VCaP (cell line): ENCODE results near the gene ZFYVE28.
A peak's percentile ranks its signal among the peaks of the same experiment; 100 is the strongest.
"Not testable (repeated sequence)": the region's sequence is repeated elsewhere in the genome, so short reads cannot be mapped to it uniquely, and the experiment has no call there.

Source experiments
- H3K27ac ChIP-seq: fragments of 450-650 bp; 2 replicates; pipeline ENCODE4 v1.5.1; 2017
- TF ChIP-seq, protein P1 (sequence below): fragments of 450-650 bp; conservative IDR thresholded peaks from 2 replicates; pipeline ENCODE4 v1.5.1; 2017; ENCODE audit warnings: mild to moderate bottlenecking, moderate library complexity

ZFYVE28 gene

GRCh38 chr4:2417765-2418649 lies at the start of gene ZFYVE28:
Gene ZFYVE28, minus strand, starts transcription at chr4:2418645. Its CDS starts 322 bp downstream, at chr4:2418323.
- TF ChIP-seq, protein P1, sequence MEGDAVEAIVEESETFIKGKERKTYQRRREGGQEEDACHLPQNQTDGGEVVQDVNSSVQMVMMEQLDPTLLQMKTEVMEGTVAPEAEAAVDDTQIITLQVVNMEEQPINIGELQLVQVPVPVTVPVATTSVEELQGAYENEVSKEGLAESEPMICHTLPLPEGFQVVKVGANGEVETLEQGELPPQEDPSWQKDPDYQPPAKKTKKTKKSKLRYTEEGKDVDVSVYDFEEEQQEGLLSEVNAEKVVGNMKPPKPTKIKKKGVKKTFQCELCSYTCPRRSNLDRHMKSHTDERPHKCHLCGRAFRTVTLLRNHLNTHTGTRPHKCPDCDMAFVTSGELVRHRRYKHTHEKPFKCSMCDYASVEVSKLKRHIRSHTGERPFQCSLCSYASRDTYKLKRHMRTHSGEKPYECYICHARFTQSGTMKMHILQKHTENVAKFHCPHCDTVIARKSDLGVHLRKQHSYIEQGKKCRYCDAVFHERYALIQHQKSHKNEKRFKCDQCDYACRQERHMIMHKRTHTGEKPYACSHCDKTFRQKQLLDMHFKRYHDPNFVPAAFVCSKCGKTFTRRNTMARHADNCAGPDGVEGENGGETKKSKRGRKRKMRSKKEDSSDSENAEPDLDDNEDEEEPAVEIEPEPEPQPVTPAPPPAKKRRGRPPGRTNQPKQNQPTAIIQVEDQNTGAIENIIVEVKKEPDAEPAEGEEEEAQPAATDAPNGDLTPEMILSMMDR = no peak
- H3K27ac ChIP-seq = peak within 1 kb of the TSS; percentile 66

GRCh38 chr4:2465544-2465943 lies 47.1 kb upstream of the ZFYVE28 start:
- H3K27ac ChIP-seq = not testable (repeated sequence)

- TF ChIP-seq, protein P1 = no peak
- H3K27ac ChIP-seq = no peak overlapping the region
Measured at GRCh38 chr4:2465032-2465431, 46.6 kb upstream of the ZFYVE28 start.

- TF ChIP-seq, protein P1 = peak; percentile 50
- peak overlapping the region; percentile 82 for H3K27ac ChIP-seq
Measured at GRCh38 chr4:2462992-2463762, 44.7 kb upstream of the ZFYVE28 start.

DNA sequence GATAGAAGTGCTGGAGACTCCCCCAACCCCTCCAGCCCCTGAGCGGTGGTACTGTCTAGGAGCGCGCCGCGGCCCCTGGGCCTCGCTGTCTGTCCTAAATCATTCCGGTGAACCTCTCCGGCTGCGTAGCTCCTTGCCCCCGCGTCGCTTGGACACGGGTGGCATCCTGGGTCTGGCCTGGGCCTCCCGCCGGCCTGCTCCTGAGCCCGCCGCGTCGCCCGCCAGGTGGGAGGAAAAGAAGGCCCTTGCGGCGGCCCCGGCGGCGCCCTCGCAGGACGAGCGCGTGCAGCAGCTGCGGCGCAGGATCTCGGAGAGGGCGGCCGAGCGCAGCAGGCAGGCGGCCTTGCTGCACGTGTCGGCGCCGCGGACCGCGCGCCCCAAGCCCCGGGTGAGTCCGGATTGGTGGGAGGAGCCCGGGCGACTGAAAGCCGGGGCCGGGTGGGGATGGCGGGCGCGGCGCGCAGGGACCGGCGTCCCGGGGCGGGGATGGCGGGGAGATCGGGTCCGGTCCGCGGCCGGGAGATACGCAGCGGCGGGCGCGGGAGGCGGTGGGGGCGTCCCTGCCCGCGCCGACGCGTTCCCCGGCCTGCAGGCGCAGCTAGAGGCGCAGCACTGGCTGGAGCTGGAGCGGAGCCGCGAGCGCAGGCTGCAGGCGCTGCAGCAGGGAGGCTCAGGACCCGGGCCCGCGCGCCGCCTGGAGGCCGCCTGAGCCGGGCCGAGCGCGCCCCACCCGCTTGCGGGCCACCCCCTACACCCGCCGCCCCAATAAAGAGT lies 44.0 kb upstream of the ZFYVE28 start:
- peak overlapping the region; percentile 82 for H3K27ac ChIP-seq
- TF ChIP-seq, protein P1 = peak; percentile 77

DNA sequence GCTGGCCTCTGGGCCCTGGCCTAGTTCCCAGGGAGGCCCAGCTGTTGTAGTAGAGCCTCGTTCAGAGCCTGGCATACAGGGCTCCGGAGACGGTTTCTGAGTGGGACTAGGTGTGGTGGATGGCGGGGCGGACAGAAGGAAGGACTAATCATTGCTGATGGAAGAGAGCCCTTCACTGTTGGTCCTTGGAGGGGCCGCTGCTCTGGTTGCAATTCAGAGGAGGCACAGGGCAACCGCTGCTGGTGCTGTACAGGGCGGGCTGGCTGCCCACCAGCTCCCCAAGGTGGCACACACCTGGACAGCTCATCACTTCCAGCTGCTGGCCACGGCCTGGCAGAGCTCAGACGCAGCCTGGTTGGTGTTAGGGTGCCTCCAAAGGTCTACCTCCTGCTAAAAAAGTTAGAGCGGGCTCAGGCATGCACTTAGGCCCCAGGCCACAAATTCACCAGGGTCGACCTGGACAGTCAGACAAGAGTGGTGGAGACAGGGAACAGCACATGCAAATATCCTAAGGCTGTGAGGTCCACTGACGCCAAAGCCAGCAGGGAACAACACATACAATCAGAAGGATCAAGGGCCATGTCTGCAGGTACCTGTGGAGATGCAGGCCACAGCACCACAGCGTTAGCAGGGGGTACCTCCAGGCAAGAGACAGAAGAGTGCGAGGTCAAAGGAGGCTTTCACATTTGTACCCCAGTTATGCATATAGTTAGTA lies 43.0 kb upstream of the ZFYVE28 start:
- TF ChIP-seq, protein P1 = no peak
- peak overlapping the region; percentile 82; the same call in 1 of the 2 replicates for H3K27ac ChIP-seq

DNA sequence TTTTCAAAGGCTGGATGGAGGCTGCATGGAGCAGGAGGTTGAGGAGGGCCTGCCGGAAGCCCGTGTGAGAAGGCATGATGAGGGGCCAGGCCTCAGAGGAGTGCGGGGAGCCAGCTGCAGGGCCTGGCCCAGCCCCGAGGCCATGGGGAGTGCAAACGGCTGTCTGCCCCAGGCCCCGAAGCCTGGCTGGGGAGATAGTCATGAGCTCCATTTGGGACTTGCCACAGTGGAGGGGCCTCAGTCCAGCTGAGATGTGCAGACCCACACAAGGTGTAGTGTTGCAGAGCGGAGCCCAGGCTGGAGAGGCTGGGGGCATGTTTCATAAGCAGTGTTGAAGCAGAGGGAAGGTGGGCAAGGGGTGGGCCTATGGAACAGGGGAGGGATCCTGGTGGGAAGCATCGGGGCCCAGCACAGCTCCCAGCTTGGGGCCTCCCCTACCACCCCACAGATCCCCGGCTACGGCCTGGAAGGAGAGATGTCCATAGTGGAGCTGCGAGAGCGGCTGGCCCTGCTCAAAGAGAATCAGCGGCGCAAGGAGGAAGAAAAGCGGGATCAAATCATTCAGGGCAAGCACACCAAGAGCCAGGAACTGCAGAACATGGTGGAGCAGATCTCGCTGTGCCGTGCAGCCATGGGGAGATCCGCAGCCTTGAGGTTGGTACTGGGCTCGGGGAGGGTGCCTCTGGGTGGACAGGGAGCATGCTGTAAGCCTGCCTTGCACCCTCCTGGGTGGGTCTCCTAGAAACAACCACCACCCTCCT lies 41.3 kb upstream of the ZFYVE28 start:
- TF ChIP-seq, protein P1 = no peak
- H3K27ac ChIP-seq = no peak overlapping the region
